ENCODE results near the gene OFD1.
"Not testable (repeated sequence)": the region's sequence is repeated elsewhere in the genome, so short reads cannot be mapped to it uniquely, and the experiment has no call there.

DNA sequence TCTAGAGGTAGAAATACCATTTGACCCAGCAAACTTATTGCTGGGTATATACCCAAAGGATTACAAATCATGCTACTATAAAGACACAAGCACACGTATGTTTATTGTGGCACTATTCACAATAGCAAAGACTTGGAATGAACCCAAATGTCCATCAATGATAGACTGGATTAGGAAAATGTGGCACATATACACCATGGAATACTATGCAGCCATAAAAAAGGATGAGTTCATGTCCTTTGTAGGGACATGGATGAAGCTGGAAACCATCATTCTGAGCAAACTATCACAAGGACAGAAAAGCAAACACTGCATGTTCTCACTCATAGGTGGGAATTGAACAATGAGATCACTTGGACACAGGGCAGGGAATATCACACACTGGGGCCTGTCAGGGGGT lies 4.0 kb upstream of the OFD1 start:
- TF ChIP-seq, protein P1, sequence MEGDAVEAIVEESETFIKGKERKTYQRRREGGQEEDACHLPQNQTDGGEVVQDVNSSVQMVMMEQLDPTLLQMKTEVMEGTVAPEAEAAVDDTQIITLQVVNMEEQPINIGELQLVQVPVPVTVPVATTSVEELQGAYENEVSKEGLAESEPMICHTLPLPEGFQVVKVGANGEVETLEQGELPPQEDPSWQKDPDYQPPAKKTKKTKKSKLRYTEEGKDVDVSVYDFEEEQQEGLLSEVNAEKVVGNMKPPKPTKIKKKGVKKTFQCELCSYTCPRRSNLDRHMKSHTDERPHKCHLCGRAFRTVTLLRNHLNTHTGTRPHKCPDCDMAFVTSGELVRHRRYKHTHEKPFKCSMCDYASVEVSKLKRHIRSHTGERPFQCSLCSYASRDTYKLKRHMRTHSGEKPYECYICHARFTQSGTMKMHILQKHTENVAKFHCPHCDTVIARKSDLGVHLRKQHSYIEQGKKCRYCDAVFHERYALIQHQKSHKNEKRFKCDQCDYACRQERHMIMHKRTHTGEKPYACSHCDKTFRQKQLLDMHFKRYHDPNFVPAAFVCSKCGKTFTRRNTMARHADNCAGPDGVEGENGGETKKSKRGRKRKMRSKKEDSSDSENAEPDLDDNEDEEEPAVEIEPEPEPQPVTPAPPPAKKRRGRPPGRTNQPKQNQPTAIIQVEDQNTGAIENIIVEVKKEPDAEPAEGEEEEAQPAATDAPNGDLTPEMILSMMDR (IDR thresholded peaks at IDR 0.05): not testable (repeated sequence)
- not testable (repeated sequence) for TF ChIP-seq POLR2A (IDR thresholded peaks at IDR 0.05)

Data from breast epithelium (tissue), 3 donors.